ENCODE measurements around the gene ORC1.

The ORC1 gene

GRCh38 chr1:52323731-52324130 lies 80.5 kb downstream of the ORC1 start:
- Histone ChIP-seq H3K4me3 (ENCODE audit: low read length) (no peak overlapping the region), H3K27ac (ENCODE audit: low read length) (no peak overlapping the region), H3K9me3 (ENCODE audit: control insufficient read depth, insufficient read depth, low read length) (no peaks in the 10 kb centered on the region), H3K27me3 (ENCODE audit: control insufficient read depth, insufficient read depth, low read length) (no peaks in the 10 kb centered on the region), H3K36me3 (ENCODE audit: control insufficient read depth, insufficient read depth, low read length) (no peaks in the 10 kb centered on the region), H3K4me1 (ENCODE audit: control insufficient read depth, insufficient read depth, low read length) (no peaks in the 10 kb centered on the region)
- no CpG with 5 or more reads among the region's 8 CpGs for WGBS (ENCODE audit: insufficient coverage, insufficient read length)
- DNase-seq (ENCODE audit: low read depth, low spot score): no peak

Measured in iPS DF 6.9 (cell line).